HepG2 (cell line): ENCODE data around the gene GJE1. TPM values are rescaled to one million over a fixed set of nuclear protein-coding genes. Genes with fewer than 3 reads are reported as not detected.

Experiments used
- FOXA1 ChIP-seq, 2 experiments: fragments of 450-650 bp in 1 of 2; sonication (generic) in 1 of 2; formaldehyde crosslinking in 1 of 2; IDR thresholded peaks; 2 replicates each; pipeline versions ENCODE4 v1.4.0 to v1.6.1; 2016 to 2020; ENCODE audit warnings: missing genetic modification reagents in 1 of 2
- GTF2F1 ChIP-seq: fragments of 150-350 bp; IDR thresholded peaks from 2 replicates; pipeline ENCODE4 v1.6.1; 2014; ENCODE audit warnings: low read length
- KLF11 ChIP-seq: IDR thresholded peaks from 2 replicates; pipeline ENCODE4 v1.6.1; 2016; ENCODE audit warnings: missing compliant biosample characterization
- SNAPC2 ChIP-seq: sonication (generic); formaldehyde crosslinking; IDR thresholded peaks from 2 replicates; pipeline ENCODE4 v1.8.1; 2022; ENCODE audit warnings: mild to moderate bottlenecking, missing genetic modification reagents
- SPEN ChIP-seq: sonication (generic); formaldehyde crosslinking; IDR thresholded peaks from 2 replicates; pipeline ENCODE4 v1.5.1; 2020; ENCODE audit warnings: low read depth, mild to moderate bottlenecking, missing genetic modification reagents
- TCF7 ChIP-seq: sonication (generic); IDR thresholded peaks from 2 replicates; pipeline ENCODE4 v1.6.1; 2016; ENCODE audit warnings: antibody characterized with exemption, low read depth
- TP53 ChIP-seq: sonication (generic); formaldehyde crosslinking; conservative IDR thresholded peaks from 2 replicates; pipeline ENCODE4 v1.4.0; 2020; ENCODE audit warnings: missing genetic modification reagents
- ZBTB7B ChIP-seq: sonication (generic); formaldehyde crosslinking; IDR thresholded peaks from 2 replicates; pipeline ENCODE4 v1.4.0; 2020; ENCODE audit warnings: missing genetic modification reagents
- polyA plus RNA-seq, 8 experiments: library from polyadenylated mRNA; depleted of rRNA in 3 of 8; stranded (reverse) in 7 of 8; unstranded in 1 of 8; fragments of >200 nt; fragmentation: Illumina TruSeq in 4 of 8; extraction: Trizol in 4 of 8; gene quantifications; 2 replicates each; pipeline versions ENCODE4 v1.2.1 to v1.2.3, GENCODE V29; 2011 to 2016; ENCODE audit warnings: low read depth in 4 of 8, missing spikeins in 1 of 8, mixed read lengths in 1 of 8; ENCODE audit not compliant: insufficient read depth in 1 of 8
- total RNA-seq, 5 experiments: library from RNA; depleted of rRNA; stranded (reverse); fragments of >200 nt; fragmentation: Illumina TruSeq; extraction: Trizol; gene quantifications; 2 replicates each; pipeline ENCODE4 v1.2.3, GENCODE V29; 2016; ENCODE audit warnings: low read depth in 1 of 5
- TF ChIP-seq, protein P1 (sequence below): sonication (generic); formaldehyde crosslinking; IDR thresholded peaks from 2 replicates; pipeline ENCODE4 v1.4.0; 2020; ENCODE audit warnings: missing genetic modification reagents
- TF ChIP-seq, protein P2 (sequence below): sonication (generic); formaldehyde crosslinking; IDR thresholded peaks from 2 replicates; pipeline ENCODE4 v1.4.0; 2020; ENCODE audit warnings: mild to moderate bottlenecking, missing genetic modification reagents
- TF ChIP-seq, protein P3 (sequence below), 2 experiments: fragments of 450-650 bp in 1 of 2; sonication (generic) in 1 of 2; formaldehyde crosslinking; IDR thresholded peaks; 2 replicates each; pipeline versions ENCODE4 v1.5.0 to v1.8.0; 2020 to 2022; ENCODE audit warnings: mild to moderate bottlenecking in 1 of 2, missing genetic modification reagents in 1 of 2
- TF ChIP-seq, protein P4 (sequence below): sonication (generic); formaldehyde crosslinking; IDR thresholded peaks from 2 replicates; pipeline ENCODE4 v1.5.0; 2020; ENCODE audit warnings: missing genetic modification reagents
- TF ChIP-seq, protein P5 (sequence below): sonication (generic); formaldehyde crosslinking; IDR thresholded peaks from 2 replicates; pipeline ENCODE4 v1.8.1; 2023; ENCODE audit warnings: mild to moderate bottlenecking, missing genetic modification reagents
- TF ChIP-seq, protein P6 (sequence below): sonication (generic); formaldehyde crosslinking; IDR thresholded peaks from 2 replicates; pipeline ENCODE4 v1.9.0; 2021; ENCODE audit warnings: missing genetic modification reagents, borderline replicate concordance

The GJE1 gene
- total and polyA plus RNA-seq, 2 of the 13 experiments (the other 11 are each of a cell fraction or from before 2014, with no cell fraction given): not detected

DNA sequence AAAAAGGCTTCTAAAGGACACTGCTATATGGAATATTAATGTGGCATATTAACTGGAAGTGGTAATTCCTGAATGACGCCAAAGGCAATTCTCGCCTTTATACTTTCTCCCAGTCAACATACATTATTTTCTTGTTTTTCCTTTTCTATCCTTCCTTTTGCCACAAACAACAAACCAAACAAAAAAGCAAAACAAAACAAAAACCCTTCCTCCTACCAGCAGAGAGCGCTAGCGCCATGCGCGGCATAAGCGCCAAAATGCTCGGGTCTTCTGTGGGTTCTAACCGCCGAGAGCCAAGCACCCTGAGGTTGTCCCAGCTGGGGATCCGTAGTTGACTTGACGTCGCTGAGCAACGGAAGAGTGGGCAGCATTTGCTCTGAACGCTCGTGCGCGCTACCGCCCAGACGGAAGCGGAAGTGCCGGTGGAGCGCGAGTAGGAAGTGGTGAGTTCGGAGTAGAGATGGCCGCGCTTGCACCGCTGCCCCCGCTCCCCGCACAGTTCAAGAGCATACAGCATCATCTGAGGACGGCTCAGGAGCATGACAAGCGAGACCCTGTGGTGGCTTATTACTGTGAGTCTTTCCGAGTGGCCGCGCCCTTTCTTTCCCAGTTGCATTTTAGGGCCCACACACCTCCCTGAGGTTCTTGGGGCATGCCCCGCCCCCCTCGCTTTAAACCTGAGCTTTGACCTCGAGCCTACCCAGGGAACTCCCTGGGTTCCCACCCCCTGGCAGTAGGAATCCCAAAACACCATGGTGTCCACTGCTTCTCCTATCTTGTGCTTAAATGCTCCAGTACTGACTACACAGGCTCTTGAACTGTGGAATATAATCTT is 14.3 kb downstream of the GJE1 start, which contains the start of the genes NMBR and VTA1 (continued):
- TF ChIP-seq, protein P1, sequence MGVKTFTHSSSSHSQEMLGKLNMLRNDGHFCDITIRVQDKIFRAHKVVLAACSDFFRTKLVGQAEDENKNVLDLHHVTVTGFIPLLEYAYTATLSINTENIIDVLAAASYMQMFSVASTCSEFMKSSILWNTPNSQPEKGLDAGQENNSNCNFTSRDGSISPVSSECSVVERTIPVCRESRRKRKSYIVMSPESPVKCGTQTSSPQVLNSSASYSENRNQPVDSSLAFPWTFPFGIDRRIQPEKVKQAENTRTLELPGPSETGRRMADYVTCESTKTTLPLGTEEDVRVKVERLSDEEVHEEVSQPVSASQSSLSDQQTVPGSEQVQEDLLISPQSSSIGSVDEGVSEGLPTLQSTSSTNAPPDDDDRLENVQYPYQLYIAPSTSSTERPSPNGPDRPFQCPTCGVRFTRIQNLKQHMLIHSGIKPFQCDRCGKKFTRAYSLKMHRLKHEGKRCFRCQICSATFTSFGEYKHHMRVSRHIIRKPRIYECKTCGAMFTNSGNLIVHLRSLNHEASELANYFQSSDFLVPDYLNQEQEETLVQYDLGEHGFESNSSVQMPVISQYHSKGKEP (CRISPR knock-in tag): peak; percentile 24; the same call in 1 of the 2 replicates
- TF ChIP-seq, protein P2, sequence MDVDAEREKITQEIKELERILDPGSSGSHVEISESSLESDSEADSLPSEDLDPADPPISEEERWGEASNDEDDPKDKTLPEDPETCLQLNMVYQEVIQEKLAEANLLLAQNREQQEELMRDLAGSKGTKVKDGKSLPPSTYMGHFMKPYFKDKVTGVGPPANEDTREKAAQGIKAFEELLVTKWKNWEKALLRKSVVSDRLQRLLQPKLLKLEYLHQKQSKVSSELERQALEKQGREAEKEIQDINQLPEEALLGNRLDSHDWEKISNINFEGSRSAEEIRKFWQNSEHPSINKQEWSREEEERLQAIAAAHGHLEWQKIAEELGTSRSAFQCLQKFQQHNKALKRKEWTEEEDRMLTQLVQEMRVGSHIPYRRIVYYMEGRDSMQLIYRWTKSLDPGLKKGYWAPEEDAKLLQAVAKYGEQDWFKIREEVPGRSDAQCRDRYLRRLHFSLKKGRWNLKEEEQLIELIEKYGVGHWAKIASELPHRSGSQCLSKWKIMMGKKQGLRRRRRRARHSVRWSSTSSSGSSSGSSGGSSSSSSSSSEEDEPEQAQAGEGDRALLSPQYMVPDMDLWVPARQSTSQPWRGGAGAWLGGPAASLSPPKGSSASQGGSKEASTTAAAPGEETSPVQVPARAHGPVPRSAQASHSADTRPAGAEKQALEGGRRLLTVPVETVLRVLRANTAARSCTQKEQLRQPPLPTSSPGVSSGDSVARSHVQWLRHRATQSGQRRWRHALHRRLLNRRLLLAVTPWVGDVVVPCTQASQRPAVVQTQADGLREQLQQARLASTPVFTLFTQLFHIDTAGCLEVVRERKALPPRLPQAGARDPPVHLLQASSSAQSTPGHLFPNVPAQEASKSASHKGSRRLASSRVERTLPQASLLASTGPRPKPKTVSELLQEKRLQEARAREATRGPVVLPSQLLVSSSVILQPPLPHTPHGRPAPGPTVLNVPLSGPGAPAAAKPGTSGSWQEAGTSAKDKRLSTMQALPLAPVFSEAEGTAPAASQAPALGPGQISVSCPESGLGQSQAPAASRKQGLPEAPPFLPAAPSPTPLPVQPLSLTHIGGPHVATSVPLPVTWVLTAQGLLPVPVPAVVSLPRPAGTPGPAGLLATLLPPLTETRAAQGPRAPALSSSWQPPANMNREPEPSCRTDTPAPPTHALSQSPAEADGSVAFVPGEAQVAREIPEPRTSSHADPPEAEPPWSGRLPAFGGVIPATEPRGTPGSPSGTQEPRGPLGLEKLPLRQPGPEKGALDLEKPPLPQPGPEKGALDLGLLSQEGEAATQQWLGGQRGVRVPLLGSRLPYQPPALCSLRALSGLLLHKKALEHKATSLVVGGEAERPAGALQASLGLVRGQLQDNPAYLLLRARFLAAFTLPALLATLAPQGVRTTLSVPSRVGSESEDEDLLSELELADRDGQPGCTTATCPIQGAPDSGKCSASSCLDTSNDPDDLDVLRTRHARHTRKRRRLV: 0 out of 2 replicates have a peak, but pooled peaks have one; percentile 15
- TF ChIP-seq, protein P3, sequence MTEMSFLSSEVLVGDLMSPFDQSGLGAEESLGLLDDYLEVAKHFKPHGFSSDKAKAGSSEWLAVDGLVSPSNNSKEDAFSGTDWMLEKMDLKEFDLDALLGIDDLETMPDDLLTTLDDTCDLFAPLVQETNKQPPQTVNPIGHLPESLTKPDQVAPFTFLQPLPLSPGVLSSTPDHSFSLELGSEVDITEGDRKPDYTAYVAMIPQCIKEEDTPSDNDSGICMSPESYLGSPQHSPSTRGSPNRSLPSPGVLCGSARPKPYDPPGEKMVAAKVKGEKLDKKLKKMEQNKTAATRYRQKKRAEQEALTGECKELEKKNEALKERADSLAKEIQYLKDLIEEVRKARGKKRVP (CRISPR knock-in tag; IDR thresholded peaks at IDR 0.05): peak in 1 of 2 experiments; percentile 56; a peak in 1 of 4 replicates
- TF ChIP-seq, protein P4, sequence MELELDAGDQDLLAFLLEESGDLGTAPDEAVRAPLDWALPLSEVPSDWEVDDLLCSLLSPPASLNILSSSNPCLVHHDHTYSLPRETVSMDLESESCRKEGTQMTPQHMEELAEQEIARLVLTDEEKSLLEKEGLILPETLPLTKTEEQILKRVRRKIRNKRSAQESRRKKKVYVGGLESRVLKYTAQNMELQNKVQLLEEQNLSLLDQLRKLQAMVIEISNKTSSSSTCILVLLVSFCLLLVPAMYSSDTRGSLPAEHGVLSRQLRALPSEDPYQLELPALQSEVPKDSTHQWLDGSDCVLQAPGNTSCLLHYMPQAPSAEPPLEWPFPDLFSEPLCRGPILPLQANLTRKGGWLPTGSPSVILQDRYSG: peak; percentile 84; the same call in 1 of the 2 replicates
- peak; percentile 90 for TF ChIP-seq ZBTB7B
- TF ChIP-seq SNAPC2 (CRISPR knock-in tag): peak; percentile 73; the same call in 1 of the 2 replicates
- no peak for TF ChIP-seq FOXA1 (IDR thresholded peaks at IDR 0.05)
- TF ChIP-seq FOXA1 (CRISPR knock-in tag; IDR thresholded peaks at IDR 0.05): peak; percentile 37; the same call in 1 of the 2 replicates
- peak; percentile 99 for TF ChIP-seq SPEN (CRISPR knock-in tag)
- peak; percentile 92 for TF ChIP-seq KLF11 (CRISPR knock-in tag)
- TF ChIP-seq TP53 (CRISPR knock-in tag): peak; percentile 51; the same call in 1 of the 2 replicates
- TF ChIP-seq, protein P5, sequence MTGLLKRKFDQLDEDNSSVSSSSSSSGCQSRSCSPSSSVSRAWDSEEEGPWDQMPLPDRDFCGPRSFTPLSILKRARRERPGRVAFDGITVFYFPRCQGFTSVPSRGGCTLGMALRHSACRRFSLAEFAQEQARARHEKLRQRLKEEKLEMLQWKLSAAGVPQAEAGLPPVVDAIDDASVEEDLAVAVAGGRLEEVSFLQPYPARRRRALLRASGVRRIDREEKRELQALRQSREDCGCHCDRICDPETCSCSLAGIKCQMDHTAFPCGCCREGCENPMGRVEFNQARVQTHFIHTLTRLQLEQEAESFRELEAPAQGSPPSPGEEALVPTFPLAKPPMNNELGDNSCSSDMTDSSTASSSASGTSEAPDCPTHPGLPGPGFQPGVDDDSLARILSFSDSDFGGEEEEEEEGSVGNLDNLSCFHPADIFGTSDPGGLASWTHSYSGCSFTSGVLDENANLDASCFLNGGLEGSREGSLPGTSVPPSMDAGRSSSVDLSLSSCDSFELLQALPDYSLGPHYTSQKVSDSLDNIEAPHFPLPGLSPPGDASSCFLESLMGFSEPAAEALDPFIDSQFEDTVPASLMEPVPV (CRISPR knock-in tag): peak; percentile 61; the same call in 1 of the 2 replicates
- TF ChIP-seq TCF7: no peak
- TF ChIP-seq, protein P6, sequence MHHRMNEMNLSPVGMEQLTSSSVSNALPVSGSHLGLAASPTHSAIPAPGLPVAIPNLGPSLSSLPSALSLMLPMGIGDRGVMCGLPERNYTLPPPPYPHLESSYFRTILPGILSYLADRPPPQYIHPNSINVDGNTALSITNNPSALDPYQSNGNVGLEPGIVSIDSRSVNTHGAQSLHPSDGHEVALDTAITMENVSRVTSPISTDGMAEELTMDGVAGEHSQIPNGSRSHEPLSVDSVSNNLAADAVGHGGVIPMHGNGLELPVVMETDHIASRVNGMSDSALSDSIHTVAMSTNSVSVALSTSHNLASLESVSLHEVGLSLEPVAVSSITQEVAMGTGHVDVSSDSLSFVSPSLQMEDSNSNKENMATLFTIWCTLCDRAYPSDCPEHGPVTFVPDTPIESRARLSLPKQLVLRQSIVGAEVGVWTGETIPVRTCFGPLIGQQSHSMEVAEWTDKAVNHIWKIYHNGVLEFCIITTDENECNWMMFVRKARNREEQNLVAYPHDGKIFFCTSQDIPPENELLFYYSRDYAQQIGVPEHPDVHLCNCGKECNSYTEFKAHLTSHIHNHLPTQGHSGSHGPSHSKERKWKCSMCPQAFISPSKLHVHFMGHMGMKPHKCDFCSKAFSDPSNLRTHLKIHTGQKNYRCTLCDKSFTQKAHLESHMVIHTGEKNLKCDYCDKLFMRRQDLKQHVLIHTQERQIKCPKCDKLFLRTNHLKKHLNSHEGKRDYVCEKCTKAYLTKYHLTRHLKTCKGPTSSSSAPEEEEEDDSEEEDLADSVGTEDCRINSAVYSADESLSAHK (CRISPR knock-in tag): peak; percentile 38; the same call in 1 of the 2 replicates
- TF ChIP-seq GTF2F1: no peak
